Measurements from ENCODE around the gene THAP7. TPM values are rescaled to one million over a fixed set of nuclear protein-coding genes. Genes with fewer than 3 reads are reported as not detected.

Gene THAP7
- total and polyA plus RNA-seq, 12 donors = 15.7 to 189 (median 48.6) TPM

DNA sequence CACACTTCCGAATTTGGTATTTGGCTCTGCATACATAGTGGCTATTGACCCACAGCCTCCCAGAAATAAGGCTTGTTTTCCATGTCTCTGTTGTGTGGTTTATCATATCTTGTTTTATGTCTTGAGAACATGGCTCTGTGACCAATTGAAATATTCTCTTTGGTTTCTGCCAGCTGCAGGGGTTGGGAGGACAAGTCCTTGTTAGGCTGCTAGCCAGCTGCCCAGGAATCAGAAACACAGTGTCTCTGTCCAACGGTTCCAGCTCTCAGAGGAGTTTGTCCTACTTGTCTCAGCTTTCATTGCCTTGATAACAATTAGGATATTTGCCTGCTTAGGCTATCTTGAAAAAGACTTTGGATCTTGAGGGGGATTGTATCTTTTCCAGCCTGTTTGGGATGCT is 36.5 kb upstream of the THAP7 start:
- 25 to 46% (median 40%) methylated on average over 2 of the region's 2 CpGs for WGBS, 4 donors
- TF ChIP-seq, protein P1, sequence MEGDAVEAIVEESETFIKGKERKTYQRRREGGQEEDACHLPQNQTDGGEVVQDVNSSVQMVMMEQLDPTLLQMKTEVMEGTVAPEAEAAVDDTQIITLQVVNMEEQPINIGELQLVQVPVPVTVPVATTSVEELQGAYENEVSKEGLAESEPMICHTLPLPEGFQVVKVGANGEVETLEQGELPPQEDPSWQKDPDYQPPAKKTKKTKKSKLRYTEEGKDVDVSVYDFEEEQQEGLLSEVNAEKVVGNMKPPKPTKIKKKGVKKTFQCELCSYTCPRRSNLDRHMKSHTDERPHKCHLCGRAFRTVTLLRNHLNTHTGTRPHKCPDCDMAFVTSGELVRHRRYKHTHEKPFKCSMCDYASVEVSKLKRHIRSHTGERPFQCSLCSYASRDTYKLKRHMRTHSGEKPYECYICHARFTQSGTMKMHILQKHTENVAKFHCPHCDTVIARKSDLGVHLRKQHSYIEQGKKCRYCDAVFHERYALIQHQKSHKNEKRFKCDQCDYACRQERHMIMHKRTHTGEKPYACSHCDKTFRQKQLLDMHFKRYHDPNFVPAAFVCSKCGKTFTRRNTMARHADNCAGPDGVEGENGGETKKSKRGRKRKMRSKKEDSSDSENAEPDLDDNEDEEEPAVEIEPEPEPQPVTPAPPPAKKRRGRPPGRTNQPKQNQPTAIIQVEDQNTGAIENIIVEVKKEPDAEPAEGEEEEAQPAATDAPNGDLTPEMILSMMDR (IDR thresholded peaks at IDR 0.05) = no peak
- no peak for TF ChIP-seq POLR2A (IDR thresholded peaks at IDR 0.05)
- intact Hi-C loops (cut with DNase I) = no loop called here
- no peak overlapping the region for H3K4me3 ChIP-seq
- DNase-seq = peak in 3 of 7 donors; percentile 54 to 78 (median 55)
- H3K36me3 ChIP-seq (replicated peaks in 1 of 2) = no peaks in the 10 kb centered on the region
- peaks cover 0 to 9% of the 10 kb centered on the region in 2 donors for H3K4me1 ChIP-seq (replicated peaks in 1 of 2)
- H3K27ac ChIP-seq = peak overlapping the region in 4 of 5 donors; percentile 41 to 82 (median 56)
- H3K9me3 ChIP-seq (replicated peaks in 1 of 3) = no peaks in the 10 kb centered on the region
- H3K27me3 ChIP-seq = no peaks in the 10 kb centered on the region

DNA sequence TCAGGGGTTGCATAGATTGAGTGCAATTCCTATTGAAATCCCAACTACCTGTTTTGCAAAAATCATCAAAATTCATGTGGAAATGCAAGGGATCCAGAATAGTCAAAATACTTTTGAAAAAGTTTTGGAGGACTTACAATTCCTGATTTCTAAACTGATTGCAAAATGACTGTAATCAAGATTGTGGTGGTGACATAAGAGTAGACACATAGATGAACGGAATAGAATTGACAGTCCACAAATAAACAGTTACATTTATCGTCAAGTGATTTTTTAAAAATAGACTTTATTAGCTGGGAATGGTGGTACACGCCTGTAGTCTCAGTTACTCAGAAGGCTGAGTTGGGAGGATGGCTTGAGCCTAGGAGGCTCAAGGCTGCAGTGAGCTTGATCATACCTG is 33.1 kb upstream of the THAP7 start:
- Histone ChIP-seq H3K27ac (no peak overlapping the region), H3K9me3 (replicated peaks in 1 of 3) (no peaks in the 10 kb centered on the region), H3K36me3 (replicated peaks in 1 of 2) (no peaks in the 10 kb centered on the region), H3K27me3 (no peaks in the 10 kb centered on the region), H3K4me1 (replicated peaks in 1 of 2) (peaks cover 13 to 14% of the 10 kb centered on the region in 2 donors), H3K4me3 (no peak overlapping the region)
- no peak for DNase-seq
- TF ChIP-seq POLR2A (IDR thresholded peaks at IDR 0.05) = no peak
- TF ChIP-seq, protein P1 (IDR thresholded peaks at IDR 0.05) = no peak
- WGBS, 4 donors = 78 to 92% (median 82%) methylated on average over 3 of the region's 3 CpGs
- intact Hi-C loops (cut with DNase I) = no loop called here

DNA sequence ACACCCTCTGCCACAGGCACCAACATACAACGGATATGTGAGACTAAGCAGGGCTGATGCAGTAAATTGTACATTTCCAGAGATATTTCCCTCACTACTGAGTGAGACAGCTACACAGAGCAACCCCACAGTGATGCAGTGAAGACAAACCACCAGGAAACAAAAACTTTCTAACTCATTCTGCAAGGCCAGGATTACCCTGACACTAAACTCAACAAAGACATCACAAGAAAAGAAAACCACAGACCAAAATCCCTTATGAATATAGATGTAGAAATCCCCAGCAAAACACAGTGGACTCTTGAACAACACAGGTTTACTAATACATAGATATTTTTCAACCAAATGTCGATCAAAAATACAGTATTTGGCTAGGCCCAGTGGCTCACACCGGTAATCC is 32.0 kb upstream of the THAP7 start:
- TF ChIP-seq, protein P1 (IDR thresholded peaks at IDR 0.05) = no peak
- TF ChIP-seq POLR2A (IDR thresholded peaks at IDR 0.05) = no peak
- no peaks in the 10 kb centered on the region for H3K27me3 ChIP-seq
- WGBS, 4 donors = 91 to 95% (median 93%) methylated on average over 3 of the region's 3 CpGs
- no peaks in the 10 kb centered on the region for H3K36me3 ChIP-seq (replicated peaks in 1 of 2)
- DNase-seq = no peak
- no peak overlapping the region for H3K4me3 ChIP-seq
- H3K4me1 ChIP-seq (replicated peaks in 1 of 2) = peaks cover 13 to 14% of the 10 kb centered on the region in 2 donors
- H3K9me3 ChIP-seq (replicated peaks in 1 of 3) = no peaks in the 10 kb centered on the region
- intact Hi-C loops (cut with DNase I) = no loop called here
- H3K27ac ChIP-seq = no peak overlapping the region

- Histone ChIP-seq H3K27me3 (no peaks in the 10 kb centered on the region), H3K4me1 (replicated peaks in 1 of 2) (peaks cover 13 to 14% of the 10 kb centered on the region in 2 donors), H3K9me3 (replicated peaks in 1 of 3) (no peaks in the 10 kb centered on the region), H3K4me3 (peak overlapping the region in 1 of 4 donors; percentile 44), H3K36me3 (replicated peaks in 1 of 2) (no peaks in the 10 kb centered on the region), H3K27ac (peak overlapping the region in 2 of 5 donors; percentile 8 to 50)
- intact Hi-C loops (cut with DNase I) = no loop called here
- TF ChIP-seq, protein P1 (IDR thresholded peaks at IDR 0.05) = no peak
- DNase-seq = no peak
- 75 to 83% (median 78%) methylated on average over 12 of the region's 12 CpGs for WGBS, 4 donors
Observed at GRCh38 chr22:21032868-21033688, 31.2 kb upstream of the THAP7 start.

Measured in adrenal gland (tissue), 12 donors.